Activated naive CD4-positive, alpha-beta T cell treated with anti-CD3 and anti-CD28 coated beads, Interleukin-2, amount 10 ng/mL, durations not matched to agents 7 days and 5 days (primary cell): ENCODE results near the gene HYAL1.

Experiments used
- CTCF ChIA-PET: fragments of 350-600 bp; sonication (Branson Sonifier 250); formaldehyde crosslinking; loops from one replicate; lab custom pipeline; 2021; ENCODE audit warnings: antibody characterized with exemption; lab: Charles Lee
- DNase-seq: peaks from one replicate; pipeline ENCODE4 v3.0.0-alpha.2; 2020
- H3K27ac Mint-ChIP-seq: one replicate; pipeline ENCODE4 v1.8.0; 2021; ENCODE audit warnings: mild to moderate bottlenecking, moderate library complexity, mixed read lengths
- H3K27me3 Mint-ChIP-seq: one replicate; pipeline ENCODE4 v1.8.0; 2021; ENCODE audit warnings: mild to moderate bottlenecking, mixed read lengths
- H3K36me3 Mint-ChIP-seq: one replicate; pipeline ENCODE4 v1.8.0; 2021; ENCODE audit warnings: mixed read lengths
- H3K4me1 Mint-ChIP-seq: one replicate; pipeline ENCODE4 v1.8.0; 2021; ENCODE audit warnings: mixed read lengths
- H3K4me3 Mint-ChIP-seq: one replicate; pipeline ENCODE4 v1.8.0; 2021; ENCODE audit warnings: mild to moderate bottlenecking, moderate library complexity, mixed read lengths
- H3K9me3 Mint-ChIP-seq: one replicate; pipeline ENCODE4 v1.8.0; 2021; ENCODE audit warnings: mixed read lengths

Gene HYAL1

GRCh38 chr3:50258029-50258680 lies 45.2 kb downstream of the HYAL1 start:
- H3K27ac Mint-ChIP-seq: no peak overlapping the region
- CTCF ChIA-PET: interaction anchor here (0.9 to 2.4 kb wide), 10 partner anchors 8 to 66 kb away, joined by 3 to 23 read pairs (median 3); no protein-coding TSS in a partner anchor
- H3K4me1 Mint-ChIP-seq: peaks cover 10% of the 10 kb centered on the region
- H3K36me3 Mint-ChIP-seq: peaks cover 42% of the 10 kb centered on the region
- H3K9me3 Mint-ChIP-seq: no peaks in the 10 kb centered on the region
- H3K4me3 Mint-ChIP-seq: no peak overlapping the region
- no peak for DNase-seq
- peaks cover 4% of the 10 kb centered on the region for H3K27me3 Mint-ChIP-seq

- DNase-seq: peak; percentile 64
- Mint-ChIP-seq H3K27me3 (no peaks in the 10 kb centered on the region), H3K4me3 (no peak overlapping the region), H3K27ac (no peak overlapping the region), H3K36me3 (peaks cover 44% of the 10 kb centered on the region), H3K9me3 (no peaks in the 10 kb centered on the region), H3K4me1 (peaks cover 10% of the 10 kb centered on the region)
- CTCF ChIA-PET: interaction anchor here (0.5 to 3.1 kb wide), 9 partner anchors 10 to 67 kb away, joined by 3 to 20 read pairs (median 3); no protein-coding TSS in a partner anchor
These were observed 46.1 kb downstream of the HYAL1 start for GRCh38 chr3:50256978-50257890.

GRCh38 chr3:50255251-50255615 lies 48.1 kb downstream of the HYAL1 start:
- H3K9me3 Mint-ChIP-seq: no peaks in the 10 kb centered on the region
- no peak overlapping the region for H3K4me3 Mint-ChIP-seq
- peaks cover 51% of the 10 kb centered on the region for H3K36me3 Mint-ChIP-seq
- DNase-seq: no peak
- H3K27ac Mint-ChIP-seq: no peak overlapping the region
- peaks cover 13% of the 10 kb centered on the region for H3K4me1 Mint-ChIP-seq
- CTCF ChIA-PET: interaction anchor here (0.6 to 3.1 kb wide), 5 partner anchors 9 to 28 kb away, joined by 3 to 20 read pairs (median 4); no protein-coding TSS in a partner anchor
- H3K27me3 Mint-ChIP-seq: no peaks in the 10 kb centered on the region

GRCh38 chr3:50254577-50255250 lies 48.7 kb downstream of the HYAL1 start:
- peaks cover 52% of the 10 kb centered on the region for H3K36me3 Mint-ChIP-seq
- H3K27me3 Mint-ChIP-seq: no peaks in the 10 kb centered on the region
- CTCF ChIA-PET: interaction anchor here (0.6 to 3.1 kb wide), 5 partner anchors 8 to 28 kb away, joined by 3 to 20 read pairs (median 4); no protein-coding TSS in a partner anchor
- peaks cover 15% of the 10 kb centered on the region for H3K4me1 Mint-ChIP-seq
- DNase-seq: no peak
- H3K9me3 Mint-ChIP-seq: no peaks in the 10 kb centered on the region
- peak overlapping the region; percentile 19 for H3K27ac Mint-ChIP-seq
- no peak overlapping the region for H3K4me3 Mint-ChIP-seq

GRCh38 chr3:50251220-50251619 lies 52.2 kb downstream of the HYAL1 start:
- Mint-ChIP-seq H3K27me3 (no peaks in the 10 kb centered on the region), H3K9me3 (no peaks in the 10 kb centered on the region), H3K4me1 (peaks cover 34% of the 10 kb centered on the region), H3K36me3 (peaks cover 34% of the 10 kb centered on the region), H3K4me3 (no peak overlapping the region), H3K27ac (no peak overlapping the region)
- CTCF ChIA-PET: no interaction called here
- no peak for DNase-seq

GRCh38 chr3:50250514-50250913 lies 52.9 kb downstream of the HYAL1 start:
- H3K27ac Mint-ChIP-seq: peak overlapping the region; percentile 30
- H3K4me1 Mint-ChIP-seq: peaks cover 41% of the 10 kb centered on the region
- H3K9me3 Mint-ChIP-seq: no peaks in the 10 kb centered on the region
- peaks cover 32% of the 10 kb centered on the region for H3K36me3 Mint-ChIP-seq
- CTCF ChIA-PET: interaction anchor here (0.9 to 5.1 kb wide), 5 partner anchors 9 to 24 kb away, joined by 3 to 112 read pairs (median 4); partner anchors contain the start of gene GNAI2
- DNase-seq: no peak
- H3K27me3 Mint-ChIP-seq: no peaks in the 10 kb centered on the region
- no peak overlapping the region for H3K4me3 Mint-ChIP-seq
